Erythroblast (primary cell): ENCODE results near the gene FARP1.

Experiments
- GATA1 ChIP-seq: IDR thresholded peaks from 2 replicates; pipeline ENCODE4 v1.6.1; 2011; ENCODE audit warnings: low read depth, mild to moderate bottlenecking, control low read depth, low read length, moderate library complexity
- POLR2A ChIP-seq: IDR thresholded peaks from 2 replicates; pipeline ENCODE4 v1.6.1; 2011; ENCODE audit warnings: mild to moderate bottlenecking, low read length

- no peak for TF ChIP-seq POLR2A
- TF ChIP-seq GATA1 = no peak
Observed at GRCh38 chr13:98180092-98180491, 37.2 kb downstream of the FARP1 start.
